Transverse colon (tissue), 4 donors: ENCODE data around the gene PBOV1. TPM values are rescaled to one million over a fixed set of nuclear protein-coding genes. Genes with fewer than 3 reads are reported as not detected.
"Not testable (repeated sequence)": the region's sequence is repeated elsewhere in the genome, so short reads cannot be mapped to it uniquely, and the experiment has no call there.

Experiments used
- DNase-seq: peaks from one replicate; pipeline ENCODE4 v3.0.0-alpha.2; 2019
- H3K27ac ChIP-seq, 4 donors: fragments of 200-600 bp; sonication (generic); 2 replicates each; pipeline ENCODE4 v1.5.1; 2016 to 2018; ENCODE audit warnings: inconsistent platforms in 4 of 4
- H3K27me3 ChIP-seq: fragments of 200-600 bp; sonication (generic); 2 replicates; pipeline ENCODE4 v1.5.1; 2017; ENCODE audit warnings: inconsistent platforms
- H3K36me3 ChIP-seq, 4 donors: fragments of 200-600 bp; sonication (generic); 2 replicates each; pipeline ENCODE4 v1.5.1; 2017 to 2019; ENCODE audit warnings: inconsistent platforms in 4 of 4
- H3K4me1 ChIP-seq, 4 donors: fragments of 200-600 bp; sonication (generic); 2 replicates each; pipeline ENCODE4 v1.5.1; 2017 to 2020; ENCODE audit warnings: inconsistent platforms in 4 of 4
- H3K4me3 ChIP-seq, 4 donors: fragments of 200-600 bp; sonication (generic); 1 replicate in 1 of 4; 2 replicates in 3 of 4; pipeline versions ENCODE4 v1.5.1 to v1.6.1; 2017 to 2019; ENCODE audit warnings: inconsistent platforms in 4 of 4
- H3K9me3 ChIP-seq, 2 donors: fragments of 200-600 bp; sonication (generic); 2 replicates each; pipeline ENCODE4 v1.5.1; 2017 to 2019; ENCODE audit warnings: inconsistent platforms in 2 of 2
- CTCF ChIP-seq, 5 experiments: fragments of 200-600 bp in 3 of 5; fragments of 450-650 bp in 2 of 5; sonication (generic) in 3 of 5; IDR thresholded peaks; 1 replicate in 2 of 5; 2 replicates in 3 of 5; pipeline ENCODE4 v1.5.1; 2016 to 2017; ENCODE audit warnings: antibody characterized with exemption in 5 of 5, inconsistent platforms in 3 of 5, mild to moderate bottlenecking in 2 of 5, moderate library complexity in 1 of 5
- EP300 ChIP-seq: sonication (generic); formaldehyde crosslinking; IDR thresholded peaks from one replicate; pipeline ENCODE4 v1.6.1; 2017; ENCODE audit warnings: antibody characterized with exemption, low read depth
- POLR2A ChIP-seq: fragments of 450-650 bp; IDR thresholded peaks from one replicate; pipeline ENCODE4 v1.6.1; 2016; ENCODE audit warnings: antibody characterized with exemption, mild to moderate bottlenecking, moderate library complexity
- POLR2AphosphoS5 ChIP-seq, 3 donors: sonication (generic); formaldehyde crosslinking; IDR thresholded peaks; one replicate each; pipeline ENCODE4 v1.6.1; 2016; ENCODE audit warnings: antibody characterized with exemption in 3 of 3
- WGBS, 2 donors: methylation state at CpG; one replicate each; pipeline ENCODE4 v1.1.5; 2018; ENCODE audit warnings: low coverage in 1 of 2; 5-methylcytosine and 5-hydroxymethylcytosine counted together
- in situ Hi-C, 4 donors: fragments of 200-750 bp; cut with MboI; loops; one replicate each; pipeline versions ENCODE4 v1.15.0 to v1.15.1; 2017; ENCODE audit warnings: low sequenced_read_pairs in 3 of 4, low pct_ligation_motif_present in 1 of 4, low pct_unique_long_range_greater_than_20kb in 1 of 4
- intact Hi-C: fragments of 100-400 bp; cut with DNase I; formaldehyde crosslinking; loops from one replicate; pipeline ENCODE4 v1.15.1; 2023; ENCODE audit warnings: low total_unique reads
- total RNA-seq, 4 donors: library from RNA; depleted of rRNA; stranded (reverse); fragments of >200 nt; gene quantifications; one replicate each; pipeline ENCODE4 v1.1.0, GENCODE V29; 2016

Gene PBOV1
- total RNA-seq, 4 donors from 2014 or later = not detected

GRCh38 chr6:138219398-138219797, 1.1 kb upstream of the PBOV1 start:
- no peak overlapping the region for H3K4me3 ChIP-seq
- WGBS, 2 donors = 69 to 84% methylated on average over 3 of the region's 3 CpGs
- H3K4me1 ChIP-seq = peaks cover 0 to 17% (median 8%) of the 10 kb centered on the region in 4 donors
- no peaks in the 10 kb centered on the region for H3K9me3 ChIP-seq
- in situ Hi-C loops = no loop called here
- DNase-seq = peak; percentile 48
- TF ChIP-seq EP300 = no peak
- no peak for TF ChIP-seq CTCF (IDR thresholded peaks at IDR 0.05)
- TF ChIP-seq POLR2A = no peak
- TF ChIP-seq POLR2AphosphoS5 (IDR thresholded peaks at IDR 0.05) = no peak
- H3K27ac ChIP-seq = peak overlapping the region; percentile 31 to 65 (median 53)
- H3K27me3 ChIP-seq = no peaks in the 10 kb centered on the region
- intact Hi-C loops = no loop called here
- no peaks in the 10 kb centered on the region for H3K36me3 ChIP-seq

GRCh38 chr6:138215093-138215782, 3.1 kb downstream of the PBOV1 start:
- Histone ChIP-seq H3K4me1 (peaks cover 0 to 17% (median 8%) of the 10 kb centered on the region in 4 donors), H3K27ac (peak overlapping the region in 3 of 4 donors; percentile 7 to 28 (median 27)), H3K27me3 (no peaks in the 10 kb centered on the region), H3K36me3 (no peaks in the 10 kb centered on the region), H3K9me3 (no peaks in the 10 kb centered on the region), H3K4me3 (no peak overlapping the region)
- WGBS, 2 donors = 43 to 47% methylated on average over 5 to 7 of the region's 7 CpGs
- in situ Hi-C loops = no loop called here
- intact Hi-C loops = no loop called here
- peak; percentile 49 for DNase-seq
- TF ChIP-seq CTCF (IDR thresholded peaks at IDR 0.05) (no peak), POLR2AphosphoS5 (IDR thresholded peaks at IDR 0.05) (peak in 1 of 3 donors; percentile 16)

- intact Hi-C loops, in situ Hi-C loops, H3K9me3 ChIP-seq, H3K4me1 ChIP-seq, H3K36me3 ChIP-seq, H3K27me3 ChIP-seq, H3K4me3 ChIP-seq, DNase-seq, H3K27ac ChIP-seq: not testable (repeated sequence)
- 75 to 92% methylated on average over 2 of the region's 2 CpGs for WGBS, 2 donors
Observed at GRCh38 chr6:138212530-138212929, 5.8 kb downstream of the PBOV1 start.

- Histone ChIP-seq H3K4me3 (no peak overlapping the region), H3K4me1 (no peaks in the 10 kb centered on the region), H3K9me3 (no peaks in the 10 kb centered on the region), H3K36me3 (no peaks in the 10 kb centered on the region), H3K27me3 (no peaks in the 10 kb centered on the region), H3K27ac (peak overlapping the region in 2 of 4 donors; percentile 14 to 19)
- DNase-seq = no peak
- TF ChIP-seq EP300 (no peak), POLR2AphosphoS5 (IDR thresholded peaks at IDR 0.05) (no peak), CTCF (IDR thresholded peaks at IDR 0.05) (no peak), POLR2A (no peak)
- intact Hi-C loops (no loop called here), in situ Hi-C loops (no loop called here)
- WGBS, 2 donors = 45 to 55% methylated on average over 5 of the region's 5 CpGs
Observed at GRCh38 chr6:138211601-138212000, 6.7 kb downstream of the PBOV1 start.

- DNase-seq = no peak
- Histone ChIP-seq H3K36me3 (no peaks in the 10 kb centered on the region), H3K27ac (peak overlapping the region in 2 of 4 donors; percentile 14 to 19), H3K27me3 (no peaks in the 10 kb centered on the region), H3K4me1 (no peaks in the 10 kb centered on the region), H3K9me3 (no peaks in the 10 kb centered on the region), H3K4me3 (no peak overlapping the region)
- 0 to 62% methylated on average over 1 to 2 of the region's 2 CpGs for WGBS, 2 donors
- intact Hi-C loops = no loop called here
- in situ Hi-C loops = no loop called here
- TF ChIP-seq CTCF (IDR thresholded peaks at IDR 0.05) = peak in 4 of 5 experiments; percentile 23 to 42 (median 30)
- TF ChIP-seq EP300 = no peak
- no peak for TF ChIP-seq POLR2AphosphoS5 (IDR thresholded peaks at IDR 0.05)
- TF ChIP-seq POLR2A = no peak
Observed at GRCh38 chr6:138211048-138211581, 7.2 kb downstream of the PBOV1 start.
